Measurements from ENCODE around the gene NNAT. TPM values are rescaled to one million over a fixed set of nuclear protein-coding genes. Genes with fewer than 3 reads are reported as not detected.

The NNAT gene
- total and polyA plus RNA-seq, 7 donors, result 7.8 to 125 (median 85.8) TPM; not detected in 1

DNA sequence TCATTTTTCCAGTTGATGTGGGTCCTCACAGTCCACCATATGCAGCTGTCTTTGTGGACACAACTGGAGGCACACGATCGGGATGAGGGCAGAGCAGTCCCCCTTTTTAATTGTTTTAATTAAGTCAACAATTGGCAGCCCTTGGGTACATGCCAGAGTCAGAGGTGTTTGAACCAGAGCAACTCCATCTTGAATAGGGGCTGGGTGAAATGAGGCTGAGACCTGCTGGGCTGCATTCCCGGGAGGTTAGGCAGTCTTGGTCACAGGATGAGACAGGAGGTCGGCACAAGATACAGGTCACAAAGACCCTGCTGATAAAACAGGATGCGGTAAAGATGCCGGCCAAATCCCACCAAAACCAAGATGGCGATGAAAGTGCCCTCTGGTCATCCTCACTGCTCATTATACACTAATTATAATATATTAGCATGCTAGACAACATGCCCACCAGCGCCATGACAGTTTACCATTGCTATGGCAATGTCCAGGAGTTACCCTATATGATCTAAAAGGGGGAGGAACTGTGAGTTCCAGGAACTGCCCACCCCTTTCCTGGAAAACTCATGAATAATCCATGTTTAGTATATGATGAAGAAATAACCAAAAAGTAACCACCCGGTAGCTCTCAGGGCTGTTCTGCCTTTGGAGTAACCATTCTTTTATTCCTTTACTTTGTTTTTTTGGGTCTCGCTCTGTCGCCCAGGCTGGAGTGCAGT lies 38.4 kb downstream of the NNAT start:
- intact Hi-C loops (cut with DNase I), result no loop called here
- no peak overlapping the region for H3K4me3 ChIP-seq
- peaks cover 0 to 26% (median 19%) of the 10 kb centered on the region in 3 donors for H3K27me3 ChIP-seq
- no peaks in the 10 kb centered on the region for H3K36me3 ChIP-seq
- DNase-seq, result no peak
- H3K9me3 ChIP-seq, result no peaks in the 10 kb centered on the region
- H3K4me1 ChIP-seq, result peaks cover 0 to 3% (median 0%) of the 10 kb centered on the region in 4 donors
- H3K27ac ChIP-seq, result no peak overlapping the region
- WGBS, 2 donors, result 90 to 91% methylated on average over 11 of the region's 11 CpGs
- TF ChIP-seq POLR2AphosphoS5 (IDR thresholded peaks at IDR 0.05), result no peak
- TF ChIP-seq EP300 (IDR thresholded peaks at IDR 0.05), result no peak
- TF ChIP-seq, protein P1, sequence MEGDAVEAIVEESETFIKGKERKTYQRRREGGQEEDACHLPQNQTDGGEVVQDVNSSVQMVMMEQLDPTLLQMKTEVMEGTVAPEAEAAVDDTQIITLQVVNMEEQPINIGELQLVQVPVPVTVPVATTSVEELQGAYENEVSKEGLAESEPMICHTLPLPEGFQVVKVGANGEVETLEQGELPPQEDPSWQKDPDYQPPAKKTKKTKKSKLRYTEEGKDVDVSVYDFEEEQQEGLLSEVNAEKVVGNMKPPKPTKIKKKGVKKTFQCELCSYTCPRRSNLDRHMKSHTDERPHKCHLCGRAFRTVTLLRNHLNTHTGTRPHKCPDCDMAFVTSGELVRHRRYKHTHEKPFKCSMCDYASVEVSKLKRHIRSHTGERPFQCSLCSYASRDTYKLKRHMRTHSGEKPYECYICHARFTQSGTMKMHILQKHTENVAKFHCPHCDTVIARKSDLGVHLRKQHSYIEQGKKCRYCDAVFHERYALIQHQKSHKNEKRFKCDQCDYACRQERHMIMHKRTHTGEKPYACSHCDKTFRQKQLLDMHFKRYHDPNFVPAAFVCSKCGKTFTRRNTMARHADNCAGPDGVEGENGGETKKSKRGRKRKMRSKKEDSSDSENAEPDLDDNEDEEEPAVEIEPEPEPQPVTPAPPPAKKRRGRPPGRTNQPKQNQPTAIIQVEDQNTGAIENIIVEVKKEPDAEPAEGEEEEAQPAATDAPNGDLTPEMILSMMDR (IDR thresholded peaks at IDR 0.05), result no peak

DNA sequence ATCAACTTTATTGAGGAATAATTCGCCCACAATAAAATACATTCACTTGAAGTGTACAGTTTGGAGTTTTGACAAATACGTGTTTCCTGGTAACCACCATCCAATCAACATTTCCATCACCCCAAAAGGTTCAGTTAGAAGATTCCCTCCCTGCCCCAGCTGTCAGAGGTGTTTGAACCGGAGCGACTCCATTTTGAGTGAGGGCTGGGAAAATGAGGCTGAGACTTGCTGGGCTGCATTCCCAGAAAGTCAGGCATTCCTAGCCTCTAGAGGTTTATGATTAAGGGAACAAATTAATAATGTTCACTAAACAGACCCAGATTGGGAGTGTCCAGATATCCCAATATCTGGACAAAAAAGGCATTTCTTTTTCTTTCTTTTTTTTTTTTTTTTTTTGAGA lies 39.6 kb downstream of the NNAT start:
- TF ChIP-seq POLR2AphosphoS5 (IDR thresholded peaks at IDR 0.05), result no peak
- no peak for TF ChIP-seq EP300 (IDR thresholded peaks at IDR 0.05)
- no peak for TF ChIP-seq POLR2A (IDR thresholded peaks at IDR 0.05)
- TF ChIP-seq, protein P1 (IDR thresholded peaks at IDR 0.05), result no peak
- Histone ChIP-seq H3K4me3 (no peak overlapping the region), H3K36me3 (no peaks in the 10 kb centered on the region), H3K4me1 (peaks cover 0 to 6% (median 0%) of the 10 kb centered on the region in 4 donors), H3K27me3 (peaks cover 0 to 38% (median 31%) of the 10 kb centered on the region in 3 donors), H3K9me3 (no peaks in the 10 kb centered on the region), H3K27ac (no peak overlapping the region)
- intact Hi-C loops (cut with DNase I), result no loop called here
- 53 to 85% methylated on average over 4 of the region's 4 CpGs for WGBS, 2 donors
- no peak for DNase-seq

DNA sequence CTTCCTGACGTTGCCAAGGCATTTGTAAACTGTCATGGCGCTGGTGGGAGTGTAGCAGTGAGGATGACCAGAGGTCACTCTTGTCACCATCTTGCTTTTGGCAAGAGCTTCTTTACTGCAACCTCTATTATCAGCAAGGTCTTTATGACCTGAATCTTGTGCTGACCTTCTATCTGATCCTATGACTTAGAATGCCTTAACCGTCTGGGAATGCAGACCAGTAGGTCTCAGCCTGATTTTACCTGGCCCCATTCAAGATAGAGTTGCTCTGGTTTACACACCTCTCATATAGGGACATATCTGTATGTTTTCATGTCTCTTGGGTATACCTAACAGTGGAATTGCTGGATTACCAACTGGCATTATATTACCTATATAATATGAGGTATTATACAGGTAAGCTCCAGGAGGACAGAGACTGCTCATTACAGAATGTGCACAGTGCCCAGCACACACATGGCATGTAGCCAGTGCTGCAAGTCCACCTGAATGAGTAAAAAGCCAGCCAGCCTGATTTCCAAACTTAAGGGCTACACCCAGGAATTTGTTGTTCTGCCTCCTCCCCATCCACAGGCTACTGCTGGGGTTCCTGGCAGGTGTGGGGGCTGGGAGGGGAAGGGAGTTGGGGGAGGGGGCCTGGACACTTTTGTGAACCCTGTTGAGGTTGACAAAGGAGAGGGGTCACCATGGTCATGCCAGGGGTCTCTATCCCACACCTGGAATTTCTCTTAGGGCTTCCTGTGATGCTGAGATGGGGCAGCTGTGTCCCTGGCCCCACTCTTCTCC lies 41.8 kb downstream of the NNAT start:
- no peak for DNase-seq
- WGBS, 2 donors, result 60 to 77% methylated on average over 3 of the region's 3 CpGs
- intact Hi-C loops (cut with DNase I), result no loop called here
- no peak for TF ChIP-seq EP300 (IDR thresholded peaks at IDR 0.05)
- TF ChIP-seq POLR2AphosphoS5 (IDR thresholded peaks at IDR 0.05), result no peak
- no peak for TF ChIP-seq POLR2A (IDR thresholded peaks at IDR 0.05)
- Histone ChIP-seq H3K27me3 (peaks cover 0 to 59% (median 32%) of the 10 kb centered on the region in 3 donors), H3K27ac (no peak overlapping the region), H3K36me3 (no peaks in the 10 kb centered on the region), H3K4me3 (no peak overlapping the region), H3K4me1 (peaks cover 0 to 6% (median 0%) of the 10 kb centered on the region in 4 donors), H3K9me3 (no peaks in the 10 kb centered on the region)

DNA sequence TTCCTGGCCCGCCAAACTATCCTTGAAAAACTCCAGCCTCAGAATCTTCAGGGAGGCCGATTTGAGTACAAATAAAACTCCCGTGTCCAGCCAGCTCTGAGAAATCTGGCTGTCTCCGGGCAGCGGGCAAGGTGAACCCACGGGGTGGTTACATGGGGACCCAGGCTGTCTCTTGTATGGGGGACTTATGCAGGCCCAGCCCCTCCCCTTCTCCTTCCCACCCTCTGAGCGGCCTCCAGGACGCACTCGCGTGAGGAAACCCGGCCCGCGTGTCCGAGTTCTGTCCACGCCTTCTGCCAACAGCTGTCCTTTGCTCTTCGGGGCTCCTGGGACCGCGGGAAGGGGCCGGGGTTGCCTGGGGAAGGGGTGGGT lies 43.0 kb downstream of the NNAT start:
- TF ChIP-seq, protein P1 (IDR thresholded peaks at IDR 0.05), result no peak
- no peak for TF ChIP-seq POLR2A (IDR thresholded peaks at IDR 0.05)
- TF ChIP-seq POLR2AphosphoS5 (IDR thresholded peaks at IDR 0.05), result no peak
- no peak for TF ChIP-seq EP300 (IDR thresholded peaks at IDR 0.05)
- peaks cover 0 to 6% (median 0%) of the 10 kb centered on the region in 4 donors for H3K4me1 ChIP-seq
- H3K27me3 ChIP-seq, result peaks cover 0 to 69% (median 32%) of the 10 kb centered on the region in 3 donors
- no peak overlapping the region for H3K4me3 ChIP-seq
- no peaks in the 10 kb centered on the region for H3K9me3 ChIP-seq
- intact Hi-C loops (cut with DNase I), result loop anchor here (2.0 kb wide), 1 partner anchor 429 kb away; no protein-coding TSS in a partner anchor
- H3K36me3 ChIP-seq, result no peaks in the 10 kb centered on the region
- H3K27ac ChIP-seq, result no peak overlapping the region
- no peak for DNase-seq
- 34 to 42% methylated on average over 19 of the region's 19 CpGs for WGBS, 2 donors

All from sigmoid colon (tissue), 7 donors.